HG03060 (cell line): Measurements from ENCODE around the gene SLC5A2.
"Not testable (repeated sequence)": the region's sequence is repeated elsewhere in the genome, so short reads cannot be mapped to it uniquely, and the experiment has no call there.

Source experiments
- ATAC-seq: cut with Tn5 transposase; IDR thresholded peaks from one replicate; pipeline ENCODE4 v1.9.1; 2021; ENCODE audit warnings: low read depth, moderate number of reproducible peaks; ENCODE audit not compliant: unreplicated experiment

SLC5A2 gene

DNA sequence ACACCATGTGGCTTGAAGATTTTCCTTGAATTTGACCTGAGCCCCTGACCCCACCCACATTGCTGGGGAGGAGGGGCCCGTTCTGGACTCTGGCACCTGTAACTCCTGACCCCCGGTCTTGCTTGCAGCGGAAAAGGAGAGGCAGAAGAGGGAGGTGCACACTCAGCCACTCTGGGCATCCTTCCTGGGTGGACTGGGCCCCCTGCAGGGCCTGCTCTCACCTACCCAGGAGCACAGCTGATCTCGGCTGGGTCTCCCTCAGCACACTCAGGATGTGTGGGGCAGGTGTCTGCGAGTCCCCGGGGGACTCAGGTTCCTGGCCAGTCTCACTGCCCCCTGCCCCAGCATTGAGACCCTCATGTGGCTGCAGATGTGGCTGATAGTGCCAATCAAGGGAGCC is 40.8 kb downstream of the SLC5A2 start:
- not testable (repeated sequence) for ATAC-seq

DNA sequence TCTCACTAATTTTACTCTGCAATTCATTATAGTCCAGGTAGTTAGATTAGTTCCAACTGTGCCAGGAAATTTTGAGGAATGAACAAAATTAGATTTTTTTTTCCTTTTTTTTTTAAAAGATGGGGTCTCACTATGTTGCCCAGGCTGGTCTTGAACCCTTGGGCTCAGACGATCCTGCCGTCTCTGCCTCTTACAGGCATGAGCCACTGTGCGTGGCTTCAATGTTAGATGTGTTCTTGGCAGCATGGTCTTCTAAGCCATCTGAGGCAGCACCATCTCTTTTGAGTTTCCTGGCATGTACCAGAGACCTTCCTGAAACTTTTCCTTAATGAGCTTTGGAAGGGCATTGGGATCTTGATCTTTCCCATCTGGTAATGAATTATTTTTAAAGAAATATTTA is 42.2 kb downstream of the SLC5A2 start:
- ATAC-seq, result no peak

DNA sequence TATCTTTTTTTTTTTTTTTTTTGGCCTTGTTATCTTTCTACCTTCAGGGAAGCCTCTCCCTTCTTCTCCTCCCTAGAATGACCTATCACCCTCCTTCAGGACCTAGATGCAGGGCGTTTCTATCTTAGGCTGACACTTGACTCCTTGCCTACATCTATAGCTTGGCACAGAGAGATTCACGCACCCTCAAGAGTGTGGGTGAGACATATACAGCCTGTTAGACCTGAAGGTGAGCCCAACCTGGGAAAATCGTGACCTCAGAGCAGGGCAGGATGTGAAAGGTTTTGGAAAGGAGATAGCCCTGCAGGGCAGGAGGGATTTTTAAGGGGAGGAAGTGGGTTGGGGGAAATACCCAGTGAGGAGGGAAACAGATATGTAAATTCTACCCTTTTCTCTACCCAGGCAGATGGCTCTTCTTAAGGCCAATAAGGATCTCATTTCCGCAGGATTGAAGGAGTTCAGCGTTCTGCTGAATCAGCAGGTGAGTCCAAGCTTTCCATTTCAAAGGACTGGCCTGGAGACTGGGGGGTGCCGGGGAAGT is 44.9 kb downstream of the SLC5A2 start, which contains the start of gene AHSP:
Gene AHSP (plus strand): TSS at position 167 of the 541 bp plus-strand sequence. CDS start 240 bp downstream, at position 407.
- ATAC-seq, result no peak

GRCh38 chr16:31528523-31529107 is 45.7 kb downstream of the SLC5A2 start:
- no peak for ATAC-seq

DNA sequence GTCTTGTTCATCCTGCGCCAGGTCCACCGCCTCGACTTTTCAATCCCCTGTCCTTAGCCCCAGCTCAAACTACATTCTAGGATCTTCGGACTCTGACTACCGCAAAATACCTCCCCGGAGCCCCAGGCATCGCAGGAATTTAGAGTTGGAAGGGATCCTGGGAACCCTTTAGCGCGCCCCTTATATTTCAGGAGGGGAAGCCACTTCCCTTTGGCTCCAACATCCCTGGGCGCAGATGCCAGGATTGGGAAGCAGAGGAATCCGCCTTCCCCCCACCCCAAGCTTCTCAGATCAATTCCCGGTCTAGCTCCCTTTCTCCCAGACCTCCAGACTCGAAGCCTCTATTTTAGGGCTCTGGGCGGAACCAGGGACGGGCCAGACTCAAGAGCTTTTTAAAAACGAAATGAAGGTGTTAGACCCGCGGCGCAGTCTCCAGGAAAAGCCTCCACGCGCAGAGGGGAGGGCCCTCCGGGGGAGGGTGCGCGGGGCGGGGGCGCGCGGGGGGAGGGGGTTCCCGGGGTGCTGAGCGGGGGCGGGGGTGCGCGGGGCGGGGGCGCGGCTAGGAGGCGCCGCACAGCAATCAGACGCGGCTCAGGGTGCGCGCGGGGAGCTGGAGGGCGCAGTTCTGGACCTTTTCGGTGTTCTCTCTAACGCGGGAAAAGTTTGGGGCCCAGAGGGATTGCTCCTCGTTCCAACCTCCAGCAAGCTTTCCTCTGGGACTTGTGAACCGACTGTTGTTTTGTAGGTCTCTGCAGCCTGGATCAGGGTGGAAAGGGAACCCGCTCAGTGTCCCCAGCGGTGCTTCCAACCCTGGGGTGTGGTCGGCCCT is 46.4 kb downstream of the SLC5A2 start:
- no peak for ATAC-seq

DNA sequence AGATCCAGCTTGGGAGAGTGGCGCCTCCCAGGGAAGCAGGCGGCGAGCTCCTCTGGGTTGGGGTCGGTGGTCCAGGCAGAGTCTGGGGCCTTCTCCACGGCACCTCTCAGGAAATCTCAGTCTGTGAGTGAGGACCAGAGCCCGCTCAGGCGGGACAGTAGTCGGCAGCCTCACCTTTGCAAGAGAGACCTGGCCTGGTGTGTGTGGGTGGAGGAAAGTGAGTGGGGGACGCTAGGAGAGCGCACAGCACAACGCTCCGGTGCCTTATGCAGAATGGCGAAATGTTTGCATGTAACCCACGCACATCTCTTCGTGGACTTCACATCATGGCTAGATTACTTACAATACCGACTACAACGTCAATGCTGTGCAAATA is 47.0 kb downstream of the SLC5A2 start:
- no peak for ATAC-seq

DNA sequence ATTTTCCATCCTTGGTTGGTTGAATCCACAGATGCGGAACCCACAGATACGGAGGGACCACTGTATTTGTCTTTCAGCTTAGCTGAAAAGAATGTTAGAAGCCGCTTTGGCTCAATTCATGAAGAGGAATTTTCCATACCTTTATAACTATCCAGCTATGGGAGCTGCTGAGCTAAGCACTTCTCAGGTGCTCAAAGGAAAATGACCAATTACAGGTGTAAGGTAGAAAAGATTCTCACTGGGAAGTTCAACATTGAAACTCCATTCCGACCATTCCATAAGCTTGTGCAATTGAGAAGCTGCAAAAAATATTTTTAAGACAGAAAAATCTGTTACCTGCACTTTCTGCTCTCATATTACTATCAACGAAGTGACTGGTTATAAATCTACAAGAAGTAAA is 47.5 kb downstream of the SLC5A2 start:
- no peak for ATAC-seq

DNA sequence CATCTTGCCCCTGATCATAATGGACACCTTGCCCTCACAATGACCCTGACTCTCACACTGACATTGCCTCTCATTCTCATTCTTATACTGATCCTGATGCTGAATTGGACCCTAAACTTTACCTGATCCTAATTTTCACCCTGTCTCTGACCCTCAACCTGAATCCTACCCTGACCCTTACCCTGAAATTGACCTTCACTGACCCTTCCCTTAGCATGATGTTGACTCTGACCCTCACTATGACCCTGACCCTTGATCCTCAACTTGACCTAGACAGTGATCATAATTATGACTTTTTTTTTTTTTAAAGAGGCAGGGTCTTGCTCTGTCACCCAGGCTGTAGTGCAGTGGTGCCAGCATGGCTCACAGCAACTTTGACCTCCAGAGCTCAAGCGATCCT is 48.2 kb downstream of the SLC5A2 start:
- ATAC-seq, result no peak

- no peak for ATAC-seq
These were observed 49.2 kb downstream of the SLC5A2 start for GRCh38 chr16:31532120-31532519.

DNA sequence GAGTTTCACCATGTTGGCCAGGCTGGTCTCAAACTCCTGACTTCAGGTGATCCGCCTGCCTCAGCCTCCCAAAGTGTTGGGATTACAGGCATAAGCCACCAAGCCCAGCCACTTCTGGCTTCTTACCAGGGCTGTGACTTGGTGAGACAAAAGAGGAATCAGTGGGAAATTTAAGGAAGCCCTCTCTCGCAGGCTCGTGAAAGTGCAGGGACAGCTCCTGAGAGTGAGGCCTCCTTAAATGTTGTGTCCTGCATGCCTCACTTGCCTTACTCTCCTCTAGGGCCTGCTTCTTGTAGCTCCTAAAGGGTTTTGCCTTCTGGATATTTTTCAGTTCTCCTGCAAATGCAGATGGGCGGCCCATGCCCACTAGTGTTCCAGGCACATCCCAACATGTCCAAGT is 50.0 kb downstream of the SLC5A2 start:
- ATAC-seq, result no peak

DNA sequence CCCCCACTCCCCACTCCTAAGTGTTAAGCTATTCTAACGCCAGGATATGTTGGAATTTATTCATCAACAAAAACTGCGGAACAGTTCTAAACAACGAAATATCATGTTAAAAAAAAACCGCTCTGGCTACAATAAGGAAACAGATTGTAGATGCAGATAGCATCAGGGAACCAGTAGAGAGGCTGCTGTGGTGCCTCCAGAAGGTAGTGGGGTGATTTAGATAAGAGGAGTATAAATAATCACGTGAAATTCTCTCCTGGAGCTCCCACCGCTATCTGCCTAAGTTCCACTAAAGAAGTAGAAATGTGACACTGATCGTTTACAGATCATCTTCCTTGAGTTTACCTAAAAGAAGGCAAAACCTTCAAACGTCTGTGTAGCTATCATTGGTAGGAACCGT is 52.8 kb downstream of the SLC5A2 start:
- ATAC-seq, result no peak

GRCh38 chr16:31536804-31537361 is 54.0 kb downstream of the SLC5A2 start:
- no peak for ATAC-seq

- ATAC-seq, result no peak
These were observed 54.7 kb downstream of the SLC5A2 start for GRCh38 chr16:31537362-31538242.

- not testable (repeated sequence) for ATAC-seq
These were observed 55.3 kb downstream of the SLC5A2 start for GRCh38 chr16:31538243-31538598.

DNA sequence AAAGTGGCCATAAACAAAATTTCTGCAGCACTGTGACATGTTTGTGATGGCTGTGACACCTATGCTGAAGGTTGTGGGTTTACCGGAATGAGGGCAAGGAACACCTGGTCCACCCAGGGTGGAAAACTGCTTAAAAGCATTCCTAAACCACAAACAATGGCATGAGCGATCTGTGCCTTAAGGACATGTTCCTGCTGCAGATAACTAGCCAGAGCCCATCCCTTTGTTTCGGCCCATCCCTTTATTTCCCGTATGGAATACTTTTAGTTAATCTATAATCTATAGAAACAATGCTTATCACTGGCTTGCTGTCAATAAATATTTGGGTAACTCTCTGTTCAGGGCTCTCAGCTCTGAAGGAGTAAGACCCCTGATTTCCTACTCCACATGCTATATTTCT is 56.8 kb downstream of the SLC5A2 start:
- not testable (repeated sequence) for ATAC-seq
